GM18951 (cell line): ENCODE measurements around the gene SH2D2A.

ENCODE experiments used
- POLR2A ChIP-seq: IDR thresholded peaks from 4 replicates; pipeline ENCODE4 v1.6.1; 2011; ENCODE audit warnings: mild to moderate bottlenecking; ENCODE audit not compliant: insufficient read length, insufficient read depth; ENCODE audit errors: extremely low read depth
- in situ Hi-C: fragments of 300-500 bp; cut with MboI; formaldehyde crosslinking; loops from one replicate; pipeline ENCODE4 v1.12.0; 2022; ENCODE audit warnings: low sequenced_read_pairs, mixed read lengths, inconsistent platforms; ENCODE audit not compliant: unreplicated experiment

SH2D2A gene

GRCh38 chr1:156828400-156829124 is 11.9 kb upstream of the SH2D2A start:
- in situ Hi-C loops, result no loop called here
- TF ChIP-seq POLR2A, result no peak

DNA sequence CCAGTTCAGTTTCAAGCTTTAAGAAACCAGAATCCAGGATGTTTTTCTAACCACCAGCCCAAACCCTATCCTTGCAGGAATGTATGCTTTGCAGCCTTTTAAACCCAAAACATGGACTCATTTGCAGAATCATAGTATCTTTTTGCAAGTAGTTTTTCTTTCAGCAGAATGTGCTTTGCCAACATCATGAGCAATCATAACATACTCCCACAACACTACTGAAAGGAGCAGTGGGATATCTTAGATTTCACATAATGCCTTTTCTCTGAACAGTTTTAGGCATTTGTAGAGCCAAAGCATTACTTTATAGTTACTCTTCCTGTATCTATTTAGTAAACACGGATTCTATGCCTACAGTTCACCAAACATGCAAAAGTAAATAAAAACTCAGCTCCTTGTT is 10.0 kb upstream of the SH2D2A start:
- in situ Hi-C loops, result no loop called here
- TF ChIP-seq POLR2A, result no peak

- in situ Hi-C loops, result no loop called here
- TF ChIP-seq POLR2A, result no peak
Measured at GRCh38 chr1:156823210-156823790, 6.7 kb upstream of the SH2D2A start.

- no peak for TF ChIP-seq POLR2A
- in situ Hi-C loops, result no loop called here
Measured at GRCh38 chr1:156822680-156823079, 6.0 kb upstream of the SH2D2A start.

DNA sequence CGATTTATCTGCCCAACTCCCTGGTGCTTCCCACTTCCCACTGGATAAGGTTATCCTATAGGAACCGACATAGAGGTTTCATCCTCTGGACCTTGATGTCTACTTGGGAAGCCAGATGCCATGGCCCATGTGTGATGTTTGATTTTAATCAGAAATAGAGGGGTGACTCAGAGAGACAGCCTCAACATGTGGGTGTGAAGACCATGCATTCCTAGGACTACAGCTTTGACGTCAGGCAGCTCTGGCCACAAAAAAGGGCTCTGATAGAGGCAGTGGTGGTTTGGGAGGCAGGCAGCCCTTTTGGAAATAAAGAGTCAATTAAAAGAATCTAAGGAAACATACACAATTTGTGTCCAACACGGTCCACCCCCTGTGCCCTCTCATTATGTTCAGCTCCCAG is 5.2 kb upstream of the SH2D2A start:
- TF ChIP-seq POLR2A, result no peak
- in situ Hi-C loops, result no loop called here

- no peak for TF ChIP-seq POLR2A
- in situ Hi-C loops, result no loop called here
Measured at GRCh38 chr1:156815961-156816422, 656 bp downstream of the SH2D2A start.

GRCh38 chr1:156815307-156815826 is 1.3 kb downstream of the SH2D2A start:
- in situ Hi-C loops, result no loop called here
- TF ChIP-seq POLR2A, result no peak

GRCh38 chr1:156814571-156815260 is 1.9 kb downstream of the SH2D2A start:
- TF ChIP-seq POLR2A, result no peak
- in situ Hi-C loops, result no loop called here

DNA sequence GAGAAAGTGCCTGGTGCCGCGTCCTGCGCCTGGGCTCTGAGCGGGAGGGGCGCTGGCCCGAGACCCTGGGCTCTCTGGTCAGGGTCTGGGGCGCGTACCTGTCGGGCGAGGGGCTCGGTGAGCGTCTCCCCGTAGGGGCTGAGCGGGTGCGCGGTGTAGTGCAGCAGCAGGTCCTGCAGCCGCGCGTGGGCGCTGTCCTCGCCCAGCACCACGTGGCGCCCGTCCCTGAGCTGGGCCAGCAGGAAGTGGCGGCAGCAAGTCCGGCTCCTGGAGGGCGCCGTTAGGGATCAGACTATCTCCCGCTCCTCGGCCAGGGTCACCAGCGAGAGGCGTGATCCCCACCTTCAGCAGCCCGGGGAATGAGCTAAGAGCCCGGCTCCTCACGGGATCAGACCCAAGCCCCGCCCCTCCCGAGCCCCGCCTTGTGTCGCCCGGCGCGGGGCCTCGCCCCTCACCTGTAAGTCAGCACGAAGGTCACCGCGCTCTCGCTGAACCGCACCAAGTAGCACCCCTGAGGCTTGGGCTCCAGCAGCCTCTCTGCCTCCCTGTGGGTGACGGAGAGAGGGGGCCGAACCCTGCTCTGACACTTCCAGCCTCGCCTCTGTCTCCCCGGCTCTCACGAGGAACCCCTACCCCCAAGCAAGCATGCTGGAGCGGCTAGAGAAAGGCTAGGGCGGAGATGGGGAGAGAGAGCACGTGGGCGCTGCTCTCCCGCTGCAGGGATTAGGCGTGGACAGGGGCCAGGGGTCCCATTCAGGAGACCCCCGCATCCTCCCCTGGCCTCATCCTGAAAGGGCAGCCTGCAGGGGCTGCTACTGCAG is 2.7 kb downstream of the SH2D2A start:
- in situ Hi-C loops, result no loop called here
- peak; percentile 35 for TF ChIP-seq POLR2A

DNA sequence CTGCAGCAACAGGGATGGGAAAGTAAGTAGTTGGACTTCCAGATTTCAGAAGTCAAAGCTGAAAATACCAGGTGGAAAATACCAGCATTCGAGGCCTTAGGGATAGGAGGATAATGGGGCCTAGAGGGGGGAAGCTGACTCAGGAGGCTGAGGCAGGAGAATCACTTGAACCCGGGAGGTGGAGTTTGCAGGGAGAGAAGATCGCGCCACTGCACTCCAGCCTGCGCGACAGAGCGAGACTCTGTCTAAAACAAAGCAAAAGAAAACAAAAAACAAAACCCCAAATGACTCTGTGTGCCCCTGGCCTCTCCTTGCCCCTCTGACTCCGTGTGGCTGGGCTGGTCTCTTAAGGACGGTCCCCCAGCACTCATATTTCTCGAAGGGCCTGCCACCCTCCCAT is 3.4 kb downstream of the SH2D2A start:
- TF ChIP-seq POLR2A, result no peak
- in situ Hi-C loops, result no loop called here

- in situ Hi-C loops, result no loop called here
- TF ChIP-seq POLR2A, result no peak
Measured at GRCh38 chr1:156812293-156812990, 4.2 kb downstream of the SH2D2A start.

GRCh38 chr1:156811168-156811567 is 5.5 kb downstream of the SH2D2A start:
- TF ChIP-seq POLR2A, result no peak
- in situ Hi-C loops, result no loop called here
